Neutrophil (primary cell): Measurements from ENCODE around the gene SUCLA2.
A peak's percentile ranks its signal among the peaks of the same experiment; 100 is the strongest.

Experiments used
- H3K27ac ChIP-seq: fragments of 200-600 bp; sonication (generic); 2 replicates; pipeline ENCODE4 v1.5.1; 2016; ENCODE audit warnings: mild to moderate bottlenecking, moderate library complexity
- H3K27me3 ChIP-seq: fragments of 200-600 bp; sonication (generic); 2 replicates; pipeline ENCODE4 v1.6.0; 2016; ENCODE audit warnings: mild to moderate bottlenecking
- H3K36me3 ChIP-seq: fragments of 200-600 bp; sonication (generic); 2 replicates; pipeline ENCODE4 v1.5.1; 2017
- H3K4me1 ChIP-seq, 2 experiments: fragments of 200-600 bp in 1 of 2; sonication (generic) in 1 of 2; 1 replicate in 1 of 2; 2 replicates in 1 of 2; pipeline versions ENCODE4 v1.5.1 to v1.6.1; 2013 to 2016; ENCODE audit warnings: low read depth in 1 of 2, low read length in 1 of 2, mild to moderate bottlenecking in 1 of 2, moderate library complexity in 1 of 2; ENCODE audit not compliant: control insufficient read depth in 1 of 2, insufficient read depth in 1 of 2
- H3K4me3 ChIP-seq, 2 experiments: fragments of 200-600 bp in 1 of 2; sonication (generic) in 1 of 2; 1 replicate in 1 of 2; 2 replicates in 1 of 2; pipeline ENCODE4 v1.5.1; 2013 to 2016; ENCODE audit warnings: low read depth in 1 of 2, low read length in 1 of 2, mild to moderate bottlenecking in 1 of 2, moderate library complexity in 1 of 2
- H3K9me3 ChIP-seq: fragments of 200-600 bp; sonication (generic); 2 replicates; pipeline ENCODE4 v1.5.1; 2016
- CTCF ChIP-seq: fragments of 200-600 bp; sonication (generic); IDR thresholded peaks from 2 replicates; pipeline ENCODE4 v1.5.1; 2016; ENCODE audit warnings: antibody characterized with exemption

SUCLA2 gene

DNA sequence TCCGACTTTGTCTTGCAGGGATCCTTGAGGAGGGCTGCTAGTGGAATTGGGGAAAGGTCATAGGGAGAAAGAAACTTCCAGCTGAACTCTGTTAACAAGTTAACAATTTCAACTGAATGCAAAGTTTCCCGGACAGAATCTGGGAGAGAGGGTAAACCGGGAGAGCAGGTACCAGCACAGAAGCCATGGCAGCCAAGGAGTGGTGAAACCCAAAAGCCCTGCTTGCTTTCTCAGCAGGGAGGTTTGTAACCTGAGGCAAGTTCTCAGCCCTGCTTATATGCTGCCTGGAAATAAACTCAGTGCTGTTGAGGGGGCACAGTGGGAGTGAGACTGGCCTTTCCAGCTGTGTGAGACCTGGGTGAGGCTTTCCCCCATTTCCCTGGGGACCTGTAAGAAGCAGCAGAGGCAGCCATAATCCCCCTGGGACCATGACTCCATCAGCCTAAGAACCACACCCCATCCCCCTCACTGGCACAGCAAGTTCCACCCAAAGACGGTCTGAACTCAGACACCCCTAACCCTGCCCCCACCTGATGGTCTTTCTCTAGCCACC lies 84.0 kb downstream of the SUCLA2 start:
- no peaks in the 10 kb centered on the region for H3K9me3 ChIP-seq
- H3K4me1 ChIP-seq, result no peaks in the 10 kb centered on the region
- H3K36me3 ChIP-seq, result no peaks in the 10 kb centered on the region
- no peak for TF ChIP-seq CTCF
- H3K27ac ChIP-seq, result no peak overlapping the region
- H3K4me3 ChIP-seq, result no peak overlapping the region
- H3K27me3 ChIP-seq, result no peaks in the 10 kb centered on the region

- no peak overlapping the region for H3K27ac ChIP-seq
- H3K9me3 ChIP-seq, result no peaks in the 10 kb centered on the region
- no peak overlapping the region for H3K4me3 ChIP-seq
- no peak for TF ChIP-seq CTCF
- H3K36me3 ChIP-seq, result no peaks in the 10 kb centered on the region
- H3K27me3 ChIP-seq, result no peaks in the 10 kb centered on the region
- H3K4me1 ChIP-seq, result no peaks in the 10 kb centered on the region
Observed at GRCh38 chr13:47908197-47908902, 92.7 kb downstream of the SUCLA2 start.

GRCh38 chr13:47904891-47905290 lies 96.2 kb downstream of the SUCLA2 start:
- Histone ChIP-seq H3K36me3 (no peaks in the 10 kb centered on the region), H3K27me3 (no peaks in the 10 kb centered on the region), H3K9me3 (no peaks in the 10 kb centered on the region), H3K4me3 (no peak overlapping the region), H3K4me1 (no peaks in the 10 kb centered on the region), H3K27ac (no peak overlapping the region)
- no peak for TF ChIP-seq CTCF

DNA sequence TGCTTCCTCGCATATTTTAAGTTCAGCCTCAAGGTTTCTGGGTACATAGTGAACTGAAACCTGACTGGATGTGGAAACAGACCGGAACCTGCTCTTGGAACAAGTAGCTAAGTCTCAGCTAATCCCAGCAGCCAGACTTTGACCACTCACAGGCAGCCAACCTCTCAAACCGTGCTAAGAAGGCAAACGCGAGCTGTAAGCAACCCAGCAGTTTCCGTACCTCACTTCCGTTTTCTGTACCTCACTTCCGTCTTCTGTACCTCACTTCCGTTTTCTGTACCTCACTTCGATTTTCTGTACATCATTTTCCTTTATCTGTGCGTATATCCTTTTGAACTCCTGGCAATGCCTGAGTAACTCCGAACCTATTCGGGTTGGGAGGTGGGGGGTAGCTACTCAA lies 96.8 kb downstream of the SUCLA2 start:
- Histone ChIP-seq H3K9me3 (no peaks in the 10 kb centered on the region), H3K27ac (no peak overlapping the region), H3K4me3 (peak overlapping the region in 1 of 2 experiments; percentile 23), H3K27me3 (no peaks in the 10 kb centered on the region), H3K36me3 (no peaks in the 10 kb centered on the region), H3K4me1 (no peaks in the 10 kb centered on the region)
- no peak for TF ChIP-seq CTCF

DNA sequence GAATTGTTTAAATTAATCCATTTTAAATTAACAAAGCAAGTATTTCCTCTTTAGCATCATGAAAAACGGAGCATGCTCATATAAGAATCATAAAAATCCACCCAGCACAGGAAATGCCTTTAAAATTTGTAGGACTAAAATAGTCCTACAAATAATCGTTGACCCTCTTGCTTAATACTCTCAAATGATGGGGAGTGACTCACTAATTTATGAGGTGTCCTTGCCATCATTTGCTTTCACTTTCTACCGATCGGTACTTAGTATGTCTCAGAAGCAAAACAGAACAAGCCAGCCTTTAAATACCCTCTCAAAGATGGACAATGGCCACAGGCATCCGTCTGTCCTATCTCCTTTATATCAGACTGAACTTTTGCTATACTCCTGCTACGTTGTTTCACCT lies 97.2 kb downstream of the SUCLA2 start:
- Histone ChIP-seq H3K36me3 (no peaks in the 10 kb centered on the region), H3K9me3 (no peaks in the 10 kb centered on the region), H3K4me1 (no peaks in the 10 kb centered on the region), H3K4me3 (peak overlapping the region in 1 of 2 experiments; percentile 23), H3K27ac (no peak overlapping the region), H3K27me3 (no peaks in the 10 kb centered on the region)
- no peak for TF ChIP-seq CTCF
